DMS53 treated with DMSO at 0.1 percent for 48 hours (cell line): ENCODE measurements around the gene TMEM130.
A peak's percentile ranks its signal among the peaks of the same experiment; 100 is the strongest.

Experiments
- DNase-seq: peaks from one replicate; lab custom pipeline; 2025; ENCODE audit not compliant: unreplicated experiment; lab: John Stamatoyannopoulos, UW

The TMEM130 gene

DNA sequence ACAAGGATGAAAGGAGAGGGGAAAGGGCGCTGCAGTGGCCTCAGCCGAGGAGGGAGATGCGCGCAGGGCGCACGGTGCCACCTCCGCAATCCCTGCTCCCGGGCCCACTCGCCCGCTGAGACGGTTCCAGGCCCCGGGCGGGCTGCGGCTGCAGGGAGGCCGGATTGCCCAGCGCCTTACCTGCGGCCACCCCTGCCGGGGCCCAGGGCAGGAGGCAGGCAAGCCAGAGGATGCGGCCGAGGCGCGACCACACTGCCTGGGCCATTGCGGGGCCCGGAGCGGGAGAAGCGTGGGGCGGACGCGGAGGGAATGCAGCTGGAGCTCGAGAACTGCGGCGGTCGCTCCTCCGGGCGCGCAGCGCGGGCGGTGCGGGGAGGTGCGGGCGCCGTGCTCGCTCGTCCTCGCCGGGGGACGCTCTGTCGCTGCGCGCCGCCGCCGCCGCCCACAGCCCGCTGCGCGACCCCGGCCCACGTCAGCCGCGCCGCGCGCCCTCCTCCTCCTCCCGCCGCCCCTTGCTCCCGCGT, at the start of gene TMEM130:
TSS of gene TMEM130 (minus strand) at position 418 of the 524 bp plus-strand sequence. CDS start at position 265, 153 bp downstream.
- DNase-seq, result no peak

DNA sequence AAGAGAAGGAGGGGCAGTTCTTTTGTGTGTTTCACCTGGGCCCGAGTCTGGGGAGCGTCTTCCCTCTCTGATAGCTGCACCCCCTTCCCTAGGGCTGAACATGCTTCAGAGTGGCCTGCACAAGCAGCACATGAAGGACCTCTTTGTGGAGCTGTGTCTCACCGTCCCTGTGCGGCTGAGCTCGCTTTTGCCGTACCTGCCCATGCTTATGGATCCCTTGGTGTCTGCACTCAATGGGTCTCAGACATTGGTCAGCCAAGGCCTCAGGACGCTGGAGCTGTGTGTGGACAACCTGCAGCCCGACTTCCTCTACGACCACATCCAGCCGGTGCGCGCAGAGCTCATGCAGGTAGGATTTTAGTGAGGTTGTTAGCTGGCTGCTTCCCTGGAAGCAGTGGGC, 47.5 kb upstream of the TMEM130 start:
- no peak for DNase-seq

GRCh38 chr7:98913612-98914011, 43.8 kb upstream of the TMEM130 start:
- no peak for DNase-seq

- DNase-seq, result no peak
Measured at GRCh38 chr7:98913026-98913425, 43.2 kb upstream of the TMEM130 start.

DNA sequence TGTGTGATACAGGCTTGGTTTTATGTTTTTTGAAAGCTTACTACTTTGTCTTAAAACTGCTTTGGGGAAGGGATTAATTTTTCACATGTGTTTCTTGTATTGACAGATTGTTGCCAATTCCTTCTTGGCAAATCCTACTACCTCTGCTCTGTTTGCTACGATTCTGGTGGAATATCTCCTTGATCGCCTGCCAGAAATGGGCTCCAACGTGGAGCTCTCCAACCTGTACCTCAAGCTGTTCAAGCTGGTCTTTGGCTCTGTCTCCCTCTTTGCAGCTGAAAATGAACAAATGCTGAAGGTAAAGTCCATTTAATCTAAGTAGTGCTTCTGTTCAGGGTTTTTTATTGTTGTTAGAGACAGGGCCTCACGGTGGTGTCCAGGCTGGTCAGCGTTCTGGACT, 42.1 kb upstream of the TMEM130 start:
- no peak for DNase-seq

GRCh38 chr7:98910427-98910826, 40.6 kb upstream of the TMEM130 start:
- DNase-seq, result no peak

- DNase-seq, result no peak
Measured at GRCh38 chr7:98909487-98909886, 39.7 kb upstream of the TMEM130 start.

DNA sequence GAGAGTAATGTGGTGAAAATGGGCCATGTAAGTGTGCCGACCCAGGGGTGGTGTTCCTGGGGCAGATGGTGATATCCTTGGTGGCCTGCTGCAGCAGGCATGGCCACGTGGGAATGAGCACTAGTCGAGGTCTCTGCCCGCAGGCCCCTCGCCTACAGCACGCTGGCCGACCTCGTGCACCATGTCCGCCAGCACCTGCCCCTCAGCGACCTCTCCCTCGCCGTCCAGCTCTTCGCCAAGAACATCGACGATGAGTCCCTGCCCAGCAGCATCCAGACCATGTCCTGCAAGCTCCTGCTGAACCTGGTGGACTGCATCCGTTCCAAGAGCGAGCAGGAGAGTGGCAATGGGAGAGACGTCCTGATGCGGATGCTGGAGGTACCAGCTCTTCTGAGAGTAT, 38.8 kb upstream of the TMEM130 start:
- no peak for DNase-seq

DNA sequence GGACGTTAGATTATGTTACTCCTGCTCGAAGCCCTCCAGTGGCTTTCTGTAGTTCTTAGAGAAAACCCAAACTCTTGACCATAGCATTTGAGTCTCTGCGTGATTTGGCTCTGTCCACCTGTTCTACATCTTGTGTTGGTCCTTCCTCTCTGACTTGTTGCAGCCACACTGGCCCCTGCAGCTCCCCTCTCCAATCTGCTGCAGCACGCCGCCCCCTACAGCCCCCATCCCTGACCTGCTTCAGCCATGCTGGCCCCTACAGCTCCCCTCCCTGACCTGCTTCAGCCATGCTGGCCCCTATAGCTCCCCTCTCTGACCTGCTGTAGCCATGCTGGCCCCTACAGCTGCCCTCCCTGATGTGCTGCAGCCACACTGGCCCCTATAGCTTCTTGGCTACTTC, 37.8 kb upstream of the TMEM130 start:
- DNase-seq, result no peak

GRCh38 chr7:98903246-98903645, 33.4 kb upstream of the TMEM130 start:
- DNase-seq, result no peak

DNA sequence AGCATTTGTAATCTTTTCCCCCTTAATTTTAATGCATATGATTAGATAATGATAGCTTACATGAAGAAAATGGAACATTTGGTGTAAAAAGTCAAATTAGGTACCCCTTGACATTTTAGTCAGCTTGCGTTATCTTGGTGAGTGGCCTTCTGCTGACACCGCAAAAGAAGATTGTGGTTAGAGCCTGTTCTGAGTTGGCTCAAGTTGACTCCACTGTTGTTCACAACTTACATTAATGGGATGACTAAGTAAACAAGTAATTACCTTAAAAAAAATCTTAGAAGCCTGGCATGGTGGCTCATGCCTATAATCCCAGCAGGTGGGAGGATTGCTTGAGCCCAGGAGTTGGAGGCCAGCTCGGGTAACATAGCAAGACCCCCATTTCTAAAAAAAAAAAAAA, 32.7 kb upstream of the TMEM130 start:
- DNase-seq, result no peak

- no peak for DNase-seq
Measured at GRCh38 chr7:98900815-98901214, 31.0 kb upstream of the TMEM130 start.

GRCh38 chr7:98899816-98900215, 30.0 kb upstream of the TMEM130 start:
- no peak for DNase-seq

DNA sequence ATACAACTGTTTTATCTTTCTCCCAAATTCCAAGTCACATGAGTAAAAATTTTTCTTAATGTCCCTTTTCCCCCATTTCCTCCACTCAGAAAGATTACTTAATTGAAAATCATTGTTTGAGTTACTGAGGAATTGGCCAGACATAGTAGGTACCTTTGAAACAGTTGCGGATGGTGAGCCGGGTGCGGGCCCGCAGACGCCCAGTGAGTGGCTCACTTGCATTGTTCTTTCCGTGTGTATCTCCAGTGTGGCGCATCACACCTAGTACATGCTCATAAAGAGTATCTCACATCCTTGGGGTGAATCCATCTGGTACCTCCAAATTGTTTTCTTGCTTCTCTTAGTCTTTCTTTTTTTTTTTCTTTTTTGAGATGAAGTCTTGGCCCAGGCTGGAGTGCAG, 22.8 kb upstream of the TMEM130 start:
- no peak for DNase-seq

GRCh38 chr7:98887038-98887437, 17.2 kb upstream of the TMEM130 start:
- DNase-seq, result no peak

GRCh38 chr7:98884416-98884815, 14.6 kb upstream of the TMEM130 start:
- no peak for DNase-seq

DNA sequence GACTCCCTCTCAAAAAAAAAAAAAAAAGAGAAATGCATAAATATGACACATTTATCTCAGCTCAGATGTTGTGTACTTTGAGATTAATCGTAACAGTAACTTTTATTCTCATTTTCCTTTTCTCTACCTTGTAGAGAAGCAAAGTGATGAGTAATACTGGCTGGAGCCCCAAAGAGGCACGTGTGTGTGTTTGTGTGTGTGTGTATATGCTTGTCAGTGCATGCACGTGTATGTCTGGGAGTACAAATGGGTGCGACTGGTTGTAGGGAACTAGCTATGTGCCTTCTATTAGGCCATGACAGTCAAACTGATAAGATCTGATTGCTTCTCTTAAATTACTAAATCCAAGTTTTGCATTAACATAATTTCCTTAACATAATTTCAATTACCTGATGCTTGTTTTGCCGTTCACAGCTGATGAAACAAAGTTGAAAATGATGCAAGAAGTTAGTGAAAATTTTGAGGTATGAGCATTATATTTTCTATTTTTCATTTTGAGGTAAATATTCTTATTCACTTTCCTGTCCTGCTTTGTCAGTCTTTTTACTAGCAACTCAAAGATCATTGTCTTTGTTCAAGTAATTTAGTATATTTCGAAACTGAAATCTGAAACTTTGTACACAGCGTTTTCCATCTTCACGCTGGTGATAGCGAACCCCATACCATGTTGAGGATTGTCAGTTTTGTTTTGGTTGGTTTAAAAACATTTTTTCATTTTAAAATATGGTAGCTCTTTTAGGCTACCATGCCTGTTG, 11.9 kb upstream of the TMEM130 start:
- DNase-seq, result no peak

DNA sequence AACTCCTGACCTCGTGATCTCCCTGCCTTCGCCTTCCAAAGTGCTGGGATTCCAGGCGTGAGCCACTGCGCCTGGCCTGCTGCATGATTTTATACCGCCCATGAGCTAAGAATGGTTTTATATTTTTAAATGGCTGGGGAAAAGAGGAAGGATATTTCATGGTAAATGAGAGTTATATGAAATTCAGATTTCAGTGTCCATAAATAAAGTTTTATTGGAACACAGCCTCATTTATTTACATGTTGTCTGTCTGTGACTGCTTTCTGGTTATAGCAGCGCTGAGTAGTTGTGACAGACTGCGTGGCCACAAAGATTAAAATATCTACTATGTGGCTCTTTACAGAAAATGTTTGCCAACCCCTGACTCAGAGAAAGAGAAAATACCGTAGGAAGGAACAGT, 10.7 kb upstream of the TMEM130 start:
- no peak for DNase-seq

- no peak for DNase-seq
Measured at GRCh38 chr7:98879979-98880315, 10.1 kb upstream of the TMEM130 start.

GRCh38 chr7:98879198-98879978, 9.6 kb upstream of the TMEM130 start:
- peak; percentile 80 for DNase-seq

- DNase-seq, result peak; percentile 40
Measured at GRCh38 chr7:98878365-98879197, 8.8 kb upstream of the TMEM130 start, which contains the start of gene TRRAP. TRRAP (plus strand) TSS chr7:98878532; CDS start chr7:98881151, 2,619 bp downstream.
